Tibial artery (tissue), 4 donors: ENCODE results near the gene GNG7.
A peak's percentile ranks its signal among the peaks of the same experiment; 100 is the strongest.

Source experiments
- DNase-seq, 2 donors: peaks; one replicate each; pipeline ENCODE4 v3.0.0-alpha.2; 2019
- H3K27ac ChIP-seq, 2 donors: fragments of 200-600 bp; sonication (generic) in 1 of 2; 1 replicate in 1 of 2; 2 replicates in 1 of 2; pipeline ENCODE4 v1.5.1; 2018 to 2019; ENCODE audit warnings: mild to moderate bottlenecking in 1 of 2
- H3K27me3 ChIP-seq, 2 donors: fragments of 200-600 bp; sonication (generic) in 1 of 2; one replicate each; pipeline versions ENCODE4 v1.5.1 to v1.6.0; 2016 to 2019
- H3K36me3 ChIP-seq, 3 donors: fragments of 200-600 bp; sonication (generic) in 2 of 3; one replicate each; pipeline ENCODE4 v1.5.1; 2016 to 2019; ENCODE audit warnings: mild to moderate bottlenecking in 2 of 3
- H3K4me1 ChIP-seq, 4 donors: fragments of 200-600 bp; sonication (generic) in 2 of 4; 1 replicate in 3 of 4; 2 replicates in 1 of 4; pipeline ENCODE4 v1.5.1; 2016 to 2019
- H3K4me3 ChIP-seq, 2 donors: fragments of 200-600 bp; sonication (generic) in 1 of 2; 1 replicate in 1 of 2; 2 replicates in 1 of 2; pipeline ENCODE4 v1.5.1; 2018 to 2019; ENCODE audit warnings: mild to moderate bottlenecking in 2 of 2
- H3K9me3 ChIP-seq, 3 donors: fragments of 200-600 bp; sonication (generic) in 1 of 3; one replicate each; pipeline ENCODE4 v1.5.1; 2016 to 2019
- CTCF ChIP-seq, 2 experiments: fragments of 200-600 bp in 1 of 2; fragments of 450-650 bp in 1 of 2; IDR thresholded peaks; one replicate each; pipeline ENCODE4 v1.5.1; 2017 to 2019; ENCODE audit warnings: antibody characterized with exemption in 2 of 2, mild to moderate bottlenecking in 1 of 2, moderate library complexity in 1 of 2
- intact Hi-C: fragments of 100-400 bp; cut with DNase I; formaldehyde crosslinking; loops from one replicate; pipeline ENCODE4 v1.15.0; 2023; ENCODE audit warnings: low total_unique reads

GNG7 gene

GRCh38 chr19:2578391-2578890, 124.1 kb downstream of the GNG7 start:
- H3K36me3 ChIP-seq, result no peaks in the 10 kb centered on the region
- H3K27ac ChIP-seq, result peak overlapping the region; percentile 75 to 91
- peaks cover 0 to 9% (median 0%) of the 10 kb centered on the region in 3 donors for H3K9me3 ChIP-seq
- peak overlapping the region; percentile 43 to 52 for H3K4me3 ChIP-seq
- TF ChIP-seq CTCF (IDR thresholded peaks at IDR 0.05), result no peak
- intact Hi-C loops, result loop anchor here (2.0 to 5.0 kb wide), 2 partner anchors 34 to 104 kb away; no protein-coding TSS in a partner anchor
- no peaks in the 10 kb centered on the region for H3K27me3 ChIP-seq
- peak; percentile 47 to 84 for DNase-seq
- H3K4me1 ChIP-seq, result peaks cover 3 to 55% (median 45%) of the 10 kb centered on the region in 4 donors

- peak overlapping the region in 1 of 2 donors; percentile 52 for H3K4me3 ChIP-seq
- H3K36me3 ChIP-seq, result no peaks in the 10 kb centered on the region
- peak; percentile 28 to 69 for DNase-seq
- H3K27ac ChIP-seq, result peak overlapping the region; percentile 75 to 91
- TF ChIP-seq CTCF (IDR thresholded peaks at IDR 0.05), result no peak
- peaks cover 3 to 55% (median 45%) of the 10 kb centered on the region in 4 donors for H3K4me1 ChIP-seq
- H3K9me3 ChIP-seq, result peaks cover 0 to 3% (median 0%) of the 10 kb centered on the region in 3 donors
- no peaks in the 10 kb centered on the region for H3K27me3 ChIP-seq
- intact Hi-C loops, result loop anchor here (1.0 to 5.0 kb wide), 3 partner anchors 32 to 103 kb away; no protein-coding TSS in a partner anchor
These were observed 124.7 kb downstream of the GNG7 start for GRCh38 chr19:2577722-2578335.

- peaks cover 3 to 55% (median 45%) of the 10 kb centered on the region in 4 donors for H3K4me1 ChIP-seq
- intact Hi-C loops, result loop anchor here (5.0 kb wide), 1 partner anchor 36 kb away; no protein-coding TSS in a partner anchor
- TF ChIP-seq CTCF (IDR thresholded peaks at IDR 0.05), result peak in 1 of 2 experiments; percentile 24
- no peaks in the 10 kb centered on the region for H3K27me3 ChIP-seq
- DNase-seq, result peak; percentile 95 to 99
- no peaks in the 10 kb centered on the region for H3K36me3 ChIP-seq
- no peaks in the 10 kb centered on the region for H3K9me3 ChIP-seq
- peak overlapping the region; percentile 75 to 91 for H3K27ac ChIP-seq
- no peak overlapping the region for H3K4me3 ChIP-seq
These were observed 126.6 kb downstream of the GNG7 start for GRCh38 chr19:2575734-2576481.

GRCh38 chr19:2574971-2575630, 127.4 kb downstream of the GNG7 start:
- intact Hi-C loops, result loop anchor here (5.0 kb wide), 1 partner anchor 37 kb away; no protein-coding TSS in a partner anchor
- DNase-seq, result peak; percentile 17 to 65
- peak overlapping the region; percentile 44 to 75 for H3K27ac ChIP-seq

More at GRCh38 chr19:2574971-2575630, 127.4 kb downstream of the GNG7 start:
- H3K4me3 ChIP-seq, result no peak overlapping the region
- H3K4me1 ChIP-seq, result peaks cover 3 to 52% (median 43%) of the 10 kb centered on the region in 4 donors
- H3K9me3 ChIP-seq, result no peaks in the 10 kb centered on the region
- H3K36me3 ChIP-seq, result no peaks in the 10 kb centered on the region
- no peaks in the 10 kb centered on the region for H3K27me3 ChIP-seq
- no peak for TF ChIP-seq CTCF (IDR thresholded peaks at IDR 0.05)
